Epithelial cell of esophagus (primary cell): Measurements from ENCODE around the gene SLC27A4.

ENCODE experiments used
- DNase-seq: peaks from one replicate; pipeline ENCODE4 v3.0.0; 2010; ENCODE audit warnings: low read depth
- H3K4me3 ChIP-seq: 2 replicates; pipeline ENCODE4 v1.5.1; 2011; ENCODE audit warnings: mild to moderate bottlenecking, low read length, control low read depth
- CTCF ChIP-seq: IDR thresholded peaks from 2 replicates; pipeline ENCODE4 v1.5.1; 2011; ENCODE audit warnings: low read depth, mild to moderate bottlenecking, low read length, control low read depth, inconsistent platforms; ENCODE audit not compliant: insufficient read depth; ENCODE audit errors: missing control alignments

SLC27A4 gene

DNA sequence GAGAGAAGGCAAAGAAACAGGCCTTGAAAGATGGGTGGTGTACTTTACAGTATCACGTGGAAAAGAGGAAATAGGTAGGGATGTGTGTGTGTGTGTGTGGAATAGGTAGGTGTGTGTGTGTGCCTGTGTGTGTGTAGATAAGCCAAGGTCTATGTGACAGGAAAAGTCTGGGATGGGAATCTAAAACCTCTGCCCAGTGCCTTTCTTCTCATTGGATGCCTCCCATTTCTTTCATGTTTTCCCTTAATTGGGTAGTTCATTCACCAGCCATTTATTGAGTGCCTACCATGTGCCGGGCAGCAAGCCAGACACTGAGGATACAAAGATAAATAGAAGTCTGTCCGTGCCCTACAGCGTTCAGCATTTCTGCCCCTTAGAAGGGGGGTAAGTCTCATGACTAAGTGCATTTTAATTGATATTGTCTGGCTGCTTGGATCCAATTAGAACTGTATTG lies 31.9 kb downstream of the SLC27A4 start:
- peak; percentile 60 for DNase-seq
- peak overlapping the region; percentile 60 for H3K4me3 ChIP-seq
- TF ChIP-seq CTCF, result no peak

GRCh38 chr9:128372784-128373183 lies 32.5 kb downstream of the SLC27A4 start:
- TF ChIP-seq CTCF, result no peak
- DNase-seq, result peak; percentile 40
- no peak overlapping the region for H3K4me3 ChIP-seq

DNA sequence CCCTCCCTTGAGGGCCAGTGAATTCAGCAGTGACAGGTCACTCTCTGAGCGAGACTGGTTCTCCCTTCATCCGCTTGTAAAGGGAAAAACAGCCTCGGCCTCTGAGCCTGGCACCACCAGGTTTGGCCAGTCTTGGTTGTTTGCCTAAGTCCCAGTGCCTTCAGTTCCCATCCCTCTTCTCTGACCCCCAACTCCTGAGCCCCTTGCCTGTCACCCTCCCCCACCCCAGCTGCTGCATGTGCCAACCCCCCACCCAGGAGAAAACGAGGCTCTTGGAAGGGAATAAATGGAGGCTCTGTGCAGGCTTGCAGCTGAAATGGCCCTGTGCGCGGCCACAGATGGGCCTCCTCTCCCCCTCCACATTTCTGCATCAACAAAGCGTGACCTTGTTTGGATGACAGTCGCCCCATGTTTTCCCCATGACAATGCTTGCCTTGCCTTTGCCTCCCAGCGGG lies 33.9 kb downstream of the SLC27A4 start:
- H3K4me3 ChIP-seq, result no peak overlapping the region
- no peak for DNase-seq
- no peak for TF ChIP-seq CTCF

GRCh38 chr9:128375865-128376264 lies 35.5 kb downstream of the SLC27A4 start:
- no peak for DNase-seq
- H3K4me3 ChIP-seq, result no peak overlapping the region
- no peak for TF ChIP-seq CTCF

DNA sequence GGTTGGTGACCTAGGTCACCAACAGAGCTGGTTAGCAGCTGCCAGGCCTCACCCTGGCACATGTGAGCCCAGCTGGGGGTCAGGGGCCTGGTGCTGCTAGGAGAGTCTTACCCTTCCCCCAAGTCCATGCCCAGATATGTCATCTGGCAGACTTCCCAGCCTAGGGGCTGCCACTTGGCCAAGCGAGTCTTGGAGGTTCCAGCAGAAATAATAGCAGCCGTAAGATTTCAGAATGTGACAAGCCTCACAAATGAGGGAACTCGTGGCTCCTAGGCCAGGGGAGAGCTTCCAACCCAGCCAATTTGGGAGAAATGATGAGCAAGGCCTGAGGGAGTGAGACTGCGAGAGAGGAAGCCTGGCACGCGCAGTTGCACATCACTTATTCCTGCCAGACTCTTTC lies 41.9 kb downstream of the SLC27A4 start:
- no peak for TF ChIP-seq CTCF

DNA sequence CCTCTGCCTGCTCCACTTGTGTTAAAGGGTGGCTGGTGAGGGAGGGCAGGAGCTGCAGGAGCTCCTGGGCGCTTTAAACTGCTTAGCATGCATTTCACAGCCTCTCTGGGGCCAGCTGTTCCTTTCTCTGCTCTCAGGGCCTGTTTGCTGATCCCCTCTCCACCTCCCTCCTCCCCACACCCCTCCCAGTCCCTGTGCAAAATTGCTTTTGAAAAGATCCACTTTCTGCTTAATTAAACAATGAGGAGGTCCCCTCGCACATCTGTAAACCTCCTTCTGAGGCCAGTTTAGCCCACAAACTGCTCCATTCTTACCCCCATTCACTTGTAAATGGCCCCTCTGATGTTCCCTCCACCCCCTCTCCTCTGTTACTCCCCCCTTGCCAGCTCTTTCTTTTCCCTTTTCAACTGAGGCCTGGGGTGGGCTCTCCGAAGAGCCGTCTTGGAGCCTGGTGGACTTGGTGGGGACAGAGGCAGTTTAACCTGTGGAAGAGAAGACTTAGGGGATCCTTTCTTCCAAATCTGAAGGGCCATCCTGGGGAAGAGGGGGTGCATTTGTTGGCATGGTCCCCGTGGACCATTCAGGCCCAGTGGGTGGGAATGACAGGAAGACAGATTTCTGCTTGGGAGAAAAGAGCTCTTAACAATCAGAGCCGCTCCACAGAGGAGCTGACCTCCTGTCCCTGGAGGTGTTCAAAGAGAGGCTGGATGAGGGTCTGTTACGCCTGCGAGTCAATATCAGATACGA lies 42.9 kb downstream of the SLC27A4 start:
- no peak for TF ChIP-seq CTCF
- H3K4me3 ChIP-seq, result no peak overlapping the region
- no peak for DNase-seq

More for the DNA sequence above, 41.9 kb downstream of the SLC27A4 start:
- no peak for DNase-seq
- no peak overlapping the region for H3K4me3 ChIP-seq

GRCh38 chr9:128383791-128384190 lies 43.5 kb downstream of the SLC27A4 start:
- H3K4me3 ChIP-seq, result no peak overlapping the region
- DNase-seq, result no peak
- no peak for TF ChIP-seq CTCF
